Upper lobe of left lung (tissue), 6 donors: ENCODE measurements around the gene KIF3B. TPM values are rescaled to one million over a fixed set of nuclear protein-coding genes. Genes with fewer than 3 reads are reported as not detected.

Experiments used
- ATAC-seq, 2 donors: fragments of 200-7000 bp; cut with Tn5 transposase; one replicate each; pipeline ENCODE4 v1.9.1; 2022; ENCODE audit warnings: mild to moderate bottlenecking in 2 of 2, moderate library complexity in 2 of 2; ENCODE audit not compliant: low FRiP score in 2 of 2
- DNase-seq, 2 donors: peaks; one replicate each; pipeline ENCODE4 v3.0.0-alpha.2; 2019 to 2020
- H3K27ac ChIP-seq, 4 donors: fragments of 200-600 bp; sonication (generic); one replicate each; pipeline ENCODE4 v1.5.1; 2016 to 2019
- H3K27me3 ChIP-seq, 4 donors: fragments of 200-600 bp; sonication (generic); one replicate each; pipeline ENCODE4 v1.5.1; 2017 to 2019
- H3K36me3 ChIP-seq, 4 donors: fragments of 200-600 bp; sonication (generic); one replicate each; pipeline ENCODE4 v1.5.1; 2016 to 2019
- H3K4me1 ChIP-seq, 4 donors: fragments of 200-600 bp; sonication (generic); one replicate each; pipeline ENCODE4 v1.5.1; 2018 to 2019
- H3K4me3 ChIP-seq, 4 donors: fragments of 200-600 bp; sonication (generic); one replicate each; pipeline ENCODE4 v1.5.1; 2017 to 2019; ENCODE audit warnings: mild to moderate bottlenecking in 2 of 4, moderate library complexity in 1 of 4
- H3K9me3 ChIP-seq, 4 donors: fragments of 200-600 bp; sonication (generic); one replicate each; pipeline ENCODE4 v1.5.1; 2018 to 2019
- CTCF ChIP-seq, 6 experiments: fragments of 450-650 bp in 4 of 6; fragments of 200-600 bp in 2 of 6; sonication (generic) in 2 of 6; IDR thresholded peaks; one replicate each; pipeline ENCODE4 v1.5.1; 2016 to 2019; ENCODE audit warnings: antibody characterized with exemption in 6 of 6
- EP300 ChIP-seq, 4 donors: sonication (generic); formaldehyde crosslinking; IDR thresholded peaks; one replicate each; pipeline ENCODE4 v1.5.1; 2017; ENCODE audit warnings: antibody characterized with exemption in 4 of 4, control low read depth in 2 of 4
- POLR2A ChIP-seq, 4 donors: fragments of 450-650 bp; IDR thresholded peaks; one replicate each; pipeline ENCODE4 v1.5.1; 2016 to 2017; ENCODE audit warnings: antibody characterized with exemption in 4 of 4, mild to moderate bottlenecking in 2 of 4
- POLR2AphosphoS5 ChIP-seq, 2 donors: sonication (generic); formaldehyde crosslinking; IDR thresholded peaks; one replicate each; pipeline ENCODE4 v1.5.1; 2017; ENCODE audit warnings: antibody characterized with exemption in 2 of 2
- WGBS, 2 donors: methylation state at CpG; one replicate each; pipeline ENCODE4 v1.1.5; 2017 to 2018; 5-methylcytosine and 5-hydroxymethylcytosine counted together
- total RNA-seq, 6 donors: library from RNA; depleted of rRNA in 4 of 6; stranded (reverse); fragments of >200 nt in 4 of 6; gene quantifications; one replicate each; pipeline versions ENCODE4 v1.1.0 to v1.2.1, GENCODE V29; 2016 to 2021
- donor health status: DM: no; HTN: no; CAD: no; lungs with moderate emphysema.
- donor health status: DM: no; HTN: yes; CAD: no; lungs with severe emphysema.

Gene KIF3B
- total RNA-seq, 6 donors from 2014 or later: 14.7 to 37.5 (median 26.7) TPM

GRCh38 chr20:32357869-32358631 lies 80.6 kb downstream of the KIF3B start, which contains the start of gene ASXL1:
TSS of gene ASXL1 (plus strand) at chr20:32358331. CDS start at chr20:32358776, 445 bp downstream.
- no peaks in the 10 kb centered on the region for H3K27me3 ChIP-seq
- H3K9me3 ChIP-seq: no peaks in the 10 kb centered on the region
- TF ChIP-seq CTCF (IDR thresholded peaks at IDR 0.05) (peak in 1 of 6 experiments; percentile 35), POLR2AphosphoS5 (IDR thresholded peaks at IDR 0.05) (peak; percentile 81 to 89), POLR2A (IDR thresholded peaks at IDR 0.05) (peak in 3 of 4 donors; percentile 23 to 72 (median 44)), EP300 (IDR thresholded peaks at IDR 0.05) (peak in 1 of 4 donors; percentile 67)
- WGBS, 2 donors: 0% methylated on average over 11 to 34 of the region's 83 CpGs
- DNase-seq (peak; percentile 98), ATAC-seq (peak; percentile 97 to 98)
- no peaks in the 10 kb centered on the region for H3K36me3 ChIP-seq
- peak within 1 kb of the TSS; percentile 97 to 98 (median 98) for H3K27ac ChIP-seq
- H3K4me1 ChIP-seq: peaks cover 26 to 54% (median 43%) of the 10 kb centered on the region in 4 donors
- H3K4me3 ChIP-seq: peak within 1 kb of the TSS; percentile 71 to 97 (median 90)

DNA sequence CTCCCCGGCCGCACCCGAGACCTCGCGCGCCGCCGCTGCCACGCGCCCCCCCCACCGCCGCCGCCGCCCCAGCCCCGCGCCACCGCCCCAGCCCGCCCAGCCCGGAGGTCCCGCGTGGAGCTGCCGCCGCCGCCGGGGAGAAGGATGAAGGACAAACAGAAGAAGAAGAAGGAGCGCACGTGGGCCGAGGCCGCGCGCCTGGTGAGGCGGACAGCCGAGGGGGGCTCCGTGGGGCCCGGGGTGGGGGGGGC lies 81.1 kb downstream of the KIF3B start:
- peaks cover 26 to 59% (median 46%) of the 10 kb centered on the region in 4 donors for H3K4me1 ChIP-seq
- peak overlapping the region; percentile 71 to 97 (median 90) for H3K4me3 ChIP-seq
- no peaks in the 10 kb centered on the region for H3K9me3 ChIP-seq
- TF ChIP-seq EP300 (IDR thresholded peaks at IDR 0.05): no peak
- DNase-seq: no peak
- H3K27me3 ChIP-seq: no peaks in the 10 kb centered on the region
- H3K27ac ChIP-seq: peak overlapping the region; percentile 97 to 98 (median 98)
- no peaks in the 10 kb centered on the region for H3K36me3 ChIP-seq
- no peak for ATAC-seq
- no CpG with 5 or more reads among the region's 35 CpGs for WGBS, 2 donors

DNA sequence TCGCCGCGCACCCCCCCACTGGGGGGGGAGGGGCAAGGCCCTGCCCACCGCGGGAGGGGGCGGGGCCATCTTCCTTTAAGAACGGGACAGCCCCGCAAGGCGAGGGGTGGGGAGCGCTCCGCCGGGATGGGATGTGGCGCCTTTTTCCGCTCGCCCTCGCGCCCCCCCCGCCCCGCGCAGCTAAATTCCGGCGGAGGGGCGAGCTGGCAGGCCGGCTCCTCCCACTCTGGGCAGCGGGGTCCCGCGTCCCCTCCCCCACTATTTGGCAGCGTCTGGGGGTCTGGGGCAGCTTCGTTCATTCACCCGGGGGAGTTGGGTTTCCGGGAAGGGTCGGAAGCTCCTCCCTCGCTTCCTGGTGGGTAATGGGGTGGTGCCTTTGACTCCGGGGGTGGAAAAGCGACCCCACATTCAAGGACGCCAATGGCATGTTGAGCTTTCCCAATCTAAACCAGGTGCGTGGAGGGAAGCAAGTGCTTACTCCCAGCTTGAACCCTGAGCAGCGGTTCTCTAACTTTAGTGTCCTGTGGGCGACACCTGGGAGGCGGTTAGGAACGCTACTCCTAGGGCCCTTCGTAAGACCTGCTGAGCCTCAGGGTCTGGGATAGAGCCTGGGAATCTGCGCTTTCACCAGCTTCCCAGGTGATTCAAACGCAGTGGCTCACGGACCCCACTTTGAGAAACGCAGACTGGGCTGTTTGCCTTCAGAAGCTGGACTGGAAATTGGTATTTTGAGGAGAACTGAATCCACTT lies 81.6 kb downstream of the KIF3B start:
- H3K4me1 ChIP-seq: peaks cover 26 to 62% (median 48%) of the 10 kb centered on the region in 4 donors
- ATAC-seq: peak; percentile 50 to 68
- WGBS, 2 donors: 1 to 6% methylated on average over 3 to 13 of the region's 46 CpGs

DNA sequence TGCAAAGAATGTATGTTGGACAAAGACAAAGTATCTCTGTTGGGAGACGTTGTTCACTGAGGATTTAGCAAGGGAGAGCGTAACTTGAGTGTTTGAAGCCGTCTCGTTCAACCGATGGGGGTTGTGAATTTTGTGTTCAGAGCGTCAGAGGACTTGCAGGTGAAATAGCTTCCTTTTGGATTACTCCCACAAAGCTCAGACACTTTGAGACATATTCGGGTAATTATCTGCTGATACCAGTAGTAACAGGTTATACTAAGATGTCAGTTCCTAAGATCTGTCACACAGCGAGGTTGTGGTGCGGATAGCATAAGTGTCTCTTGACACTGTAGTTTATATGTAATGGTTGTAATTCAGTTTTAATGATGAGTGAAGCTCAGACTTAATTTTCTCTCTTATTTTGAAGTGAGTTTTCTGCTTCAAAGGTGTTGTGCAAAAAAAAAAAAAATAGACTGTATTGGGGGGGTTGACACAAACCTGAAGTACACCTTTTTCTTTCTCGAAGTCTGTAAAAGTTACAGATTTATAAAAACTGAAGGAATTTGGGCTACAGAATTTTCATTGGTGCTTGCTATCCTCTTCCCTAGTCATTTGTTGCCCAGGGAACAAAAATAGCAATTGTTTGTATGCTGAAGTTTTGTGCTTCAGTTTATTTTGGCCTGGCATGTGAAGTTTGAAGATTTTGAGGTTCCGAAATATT lies 82.3 kb downstream of the KIF3B start:
- no peaks in the 10 kb centered on the region for H3K36me3 ChIP-seq
- peak overlapping the region; percentile 71 to 97 (median 90) for H3K4me3 ChIP-seq
- H3K9me3 ChIP-seq: no peaks in the 10 kb centered on the region
- no peaks in the 10 kb centered on the region for H3K27me3 ChIP-seq
- H3K4me1 ChIP-seq: peaks cover 26 to 70% (median 55%) of the 10 kb centered on the region in 4 donors
- no peak for DNase-seq
- H3K27ac ChIP-seq: peak overlapping the region; percentile 97 to 98 (median 98)
- 15 to 18% methylated on average over 11 of the region's 11 CpGs for WGBS, 2 donors
- no peak for ATAC-seq
- TF ChIP-seq POLR2A (IDR thresholded peaks at IDR 0.05) (no peak), POLR2AphosphoS5 (IDR thresholded peaks at IDR 0.05) (no peak), CTCF (IDR thresholded peaks at IDR 0.05) (no peak), EP300 (IDR thresholded peaks at IDR 0.05) (no peak)

More for the DNA sequence above, 81.6 kb downstream of the KIF3B start:
- peak overlapping the region; percentile 71 to 97 (median 90) for H3K4me3 ChIP-seq
- DNase-seq: peak; percentile 85 to 93
- no peaks in the 10 kb centered on the region for H3K9me3 ChIP-seq
- TF ChIP-seq EP300 (IDR thresholded peaks at IDR 0.05) (peak in 1 of 4 donors; percentile 3), CTCF (IDR thresholded peaks at IDR 0.05) (no peak), POLR2AphosphoS5 (IDR thresholded peaks at IDR 0.05) (peak; percentile 58 to 83), POLR2A (IDR thresholded peaks at IDR 0.05) (peak in 3 of 4 donors; percentile 33 to 57 (median 36))
- peak overlapping the region; percentile 97 to 98 (median 98) for H3K27ac ChIP-seq
- H3K27me3 ChIP-seq: no peaks in the 10 kb centered on the region
- H3K36me3 ChIP-seq: no peaks in the 10 kb centered on the region

DNA sequence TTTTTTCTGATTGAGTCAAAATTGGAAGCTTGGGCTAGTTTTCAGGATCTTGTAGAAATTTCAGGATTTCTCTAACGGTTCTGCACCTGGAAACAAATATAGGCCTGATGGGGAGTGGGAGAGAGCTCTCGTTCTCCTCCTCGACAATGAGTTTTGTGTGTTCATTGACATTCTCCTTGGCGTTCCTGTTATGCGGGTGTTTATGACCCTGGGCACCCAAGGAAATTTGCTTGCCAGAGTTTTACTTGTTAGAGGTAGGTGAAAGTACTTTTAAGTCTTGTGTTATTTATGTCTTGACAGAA lies 82.8 kb downstream of the KIF3B start:
- ATAC-seq (no peak), DNase-seq (no peak)
- no peaks in the 10 kb centered on the region for H3K9me3 ChIP-seq
- WGBS, 2 donors: 23 to 36% methylated on average over 5 of the region's 5 CpGs
- no peaks in the 10 kb centered on the region for H3K36me3 ChIP-seq
- H3K27me3 ChIP-seq: no peaks in the 10 kb centered on the region
- no peak for TF ChIP-seq EP300 (IDR thresholded peaks at IDR 0.05)
- no peak for TF ChIP-seq POLR2AphosphoS5 (IDR thresholded peaks at IDR 0.05)
- TF ChIP-seq POLR2A (IDR thresholded peaks at IDR 0.05): no peak
- TF ChIP-seq CTCF (IDR thresholded peaks at IDR 0.05): no peak
- H3K27ac ChIP-seq: peak overlapping the region in 3 of 4 donors; percentile 49 to 98 (median 97)
- peaks cover 26 to 74% (median 59%) of the 10 kb centered on the region in 4 donors for H3K4me1 ChIP-seq
- peak overlapping the region in 3 of 4 donors; percentile 87 to 97 (median 94) for H3K4me3 ChIP-seq
